Fibroblast of lung (primary cell): Measurements from ENCODE around the gene FARSA. TPM values are rescaled to one million over a fixed set of nuclear protein-coding genes. Genes with fewer than 3 reads are reported as not detected.

Source experiments
- DNase-seq, 2 donors: peaks; one replicate each; pipeline versions ENCODE4 v3.0.0 to v3.0.0-alpha.2; 2010; ENCODE audit warnings: low read depth in 2 of 2
- H2AFZ ChIP-seq: 2 replicates; pipeline ENCODE4 v1.5.1; 2012; ENCODE audit warnings: low read length, control low read depth, inconsistent platforms
- H3K27ac ChIP-seq: 2 replicates; pipeline ENCODE4 v1.5.1; 2011; ENCODE audit warnings: low read length, control low read depth; ENCODE audit not compliant: insufficient read depth
- H3K27me3 ChIP-seq: 2 replicates; pipeline ENCODE4 v1.5.1; 2011; ENCODE audit warnings: mild to moderate bottlenecking, low read length; ENCODE audit not compliant: control insufficient read depth, insufficient read depth
- H3K36me3 ChIP-seq: 2 replicates; pipeline ENCODE4 v1.5.1; 2011; ENCODE audit warnings: low read length; ENCODE audit not compliant: control insufficient read depth, insufficient read depth
- H3K4me1 ChIP-seq: 2 replicates; pipeline ENCODE4 v1.5.1; 2011; ENCODE audit warnings: low read length; ENCODE audit not compliant: control insufficient read depth, insufficient read depth; ENCODE audit errors: extremely low read depth
- H3K4me2 ChIP-seq: 2 replicates; pipeline ENCODE4 v1.5.1; 2011; ENCODE audit warnings: low read length, control low read depth; ENCODE audit not compliant: insufficient read depth; ENCODE audit errors: extremely low read depth
- H3K4me3 ChIP-seq, 4 experiments: fragments of 200-600 bp in 1 of 4; sonication (generic) in 1 of 4; replicated peaks in 1 of 4; 2 replicates each; pipeline ENCODE4 v1.5.1; 2011 to 2016; ENCODE audit warnings: low read length in 4 of 4, low read depth in 3 of 4, mild to moderate bottlenecking in 3 of 4, control low read depth in 2 of 4, inconsistent platforms in 1 of 4, mixed read lengths in 1 of 4; ENCODE audit not compliant: insufficient read depth in 1 of 4; ENCODE audit errors: control extremely low read depth in 1 of 4
- H3K79me2 ChIP-seq: 2 replicates; pipeline ENCODE4 v1.5.1; 2012; ENCODE audit warnings: mild to moderate bottlenecking, low read length, inconsistent platforms; ENCODE audit not compliant: control insufficient read depth, insufficient read depth
- H3K9ac ChIP-seq: 2 replicates; pipeline ENCODE4 v1.5.1; 2011; ENCODE audit warnings: mild to moderate bottlenecking, low read length, control low read depth; ENCODE audit not compliant: insufficient read depth
- H3K9me3 ChIP-seq: 2 replicates; pipeline ENCODE4 v1.5.1; 2012; ENCODE audit warnings: low read depth, low read length; ENCODE audit not compliant: control insufficient read depth, insufficient read depth
- H4K20me1 ChIP-seq: 2 replicates; pipeline ENCODE4 v1.5.1; 2011; ENCODE audit warnings: low read length; ENCODE audit not compliant: control insufficient read depth, insufficient read depth; ENCODE audit errors: extremely low read depth
- CTCF ChIP-seq, 2 donors: IDR thresholded peaks in 1 of 2; conservative IDR thresholded peaks in 1 of 2; 1 replicate in 1 of 2; 2 replicates in 1 of 2; pipeline ENCODE4 v1.5.1; 2011 to 2012; ENCODE audit warnings: low read length in 2 of 2, control low read depth in 1 of 2, inconsistent platforms in 1 of 2, low read depth in 1 of 2, mild to moderate bottlenecking in 1 of 2
- EZH2 ChIP-seq: IDR thresholded peaks from 2 replicates; pipeline ENCODE4 v1.5.1; 2012; ENCODE audit warnings: low read length, control low read depth, mild to moderate bottlenecking; ENCODE audit errors: missing control alignments
- polyA plus RNA-seq, 2 donors: library from polyadenylated mRNA; depleted of rRNA in 1 of 2; stranded (reverse) in 1 of 2; unstranded in 1 of 2; fragments of >200 nt; gene quantifications; 2 replicates each; pipeline ENCODE4 v1.2.1, GENCODE V29; 2011 to 2012; ENCODE audit warnings: missing spikeins in 1 of 2
- total RNA-seq: library from RNA; depleted of rRNA; stranded (reverse); fragments of >200 nt; gene quantifications from 2 replicates; pipeline ENCODE4 v1.2.1, GENCODE V29; 2014

The FARSA gene
- total and polyA plus RNA-seq, 2 donors (not counting 1 experiment from before 2014, with no cell fraction given): 23.5 to 38.6 TPM

GRCh38 chr19:12888006-12888603 lies 45.4 kb downstream of the FARSA start:
- H3K4me1 ChIP-seq: peaks cover 6% of the 10 kb centered on the region
- H3K36me3 ChIP-seq: no peaks in the 10 kb centered on the region
- H3K4me3 ChIP-seq: no peak overlapping the region
- H3K4me2 ChIP-seq: no peak overlapping the region
- H2AFZ ChIP-seq: no peak overlapping the region
- H3K79me2 ChIP-seq: peaks cover 1% of the 10 kb centered on the region
- no peak for DNase-seq
- H3K27me3 ChIP-seq: peaks cover 20% of the 10 kb centered on the region
- H3K9me3 ChIP-seq: no peaks in the 10 kb centered on the region
- H3K9ac ChIP-seq: no peak overlapping the region
- no peak for TF ChIP-seq EZH2
- no peak for TF ChIP-seq CTCF (conservative IDR thresholded peaks at IDR 0.05 in 1 of 2, IDR thresholded peaks at IDR 0.05 in 1 of 2; ENCODE audit: low read depth in 1 of 2, low read length in 2 of 2)
- no peaks in the 10 kb centered on the region for H4K20me1 ChIP-seq
- H3K27ac ChIP-seq: no peak overlapping the region

- Histone ChIP-seq H3K27ac (no peak within 1 kb of the TSS), H3K9me3 (no peaks in the 10 kb centered on the region), H4K20me1 (no peaks in the 10 kb centered on the region), H3K27me3 (peaks cover 20% of the 10 kb centered on the region), H2AFZ (no peak within 1 kb of the TSS), H3K4me3 (no peak within 1 kb of the TSS), H3K4me1 (peaks cover 6% of the 10 kb centered on the region), H3K9ac (no peak within 1 kb of the TSS), H3K36me3 (no peaks in the 10 kb centered on the region), H3K79me2 (peaks cover 1% of the 10 kb centered on the region), H3K4me2 (no peak within 1 kb of the TSS)
- no peak for DNase-seq
- TF ChIP-seq CTCF (conservative IDR thresholded peaks at IDR 0.05 in 1 of 2, IDR thresholded peaks at IDR 0.05 in 1 of 2; ENCODE audit: low read depth in 1 of 2, low read length in 2 of 2): no peak
- no peak for TF ChIP-seq EZH2
These were observed 46.4 kb downstream of the FARSA start, which contains the start of gene KLF1 for GRCh38 chr19:12886969-12887747. TSS of gene KLF1 (minus strand) at chr19:12887201. CDS start at chr19:12887140, 61 bp downstream.

DNA sequence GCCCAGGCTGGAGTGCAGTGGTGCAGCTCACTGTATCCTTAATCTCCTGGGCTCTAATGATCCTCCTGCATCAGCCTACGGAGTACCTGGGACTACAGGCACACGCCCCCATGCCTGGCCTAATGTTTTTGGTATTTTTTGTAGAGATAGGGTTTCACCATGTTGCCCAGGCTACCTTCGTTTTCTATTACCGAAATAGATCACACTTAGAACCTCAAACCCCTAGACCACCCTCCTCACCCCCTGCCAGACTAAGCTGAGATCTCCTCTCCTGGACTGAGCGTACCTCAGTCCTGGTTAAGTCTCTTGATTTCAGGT lies 46.9 kb downstream of the FARSA start:
- no peak overlapping the region for H3K9ac ChIP-seq
- TF ChIP-seq CTCF (conservative IDR thresholded peaks at IDR 0.05 in 1 of 2, IDR thresholded peaks at IDR 0.05 in 1 of 2; ENCODE audit: low read depth in 1 of 2, low read length in 2 of 2) (no peak), EZH2 (no peak)
- no peaks in the 10 kb centered on the region for H3K9me3 ChIP-seq
- no peaks in the 10 kb centered on the region for H3K79me2 ChIP-seq
- DNase-seq: no peak
- peaks cover 3% of the 10 kb centered on the region for H3K4me1 ChIP-seq
- H3K4me2 ChIP-seq: no peak overlapping the region
- no peak overlapping the region for H3K27ac ChIP-seq
- H3K27me3 ChIP-seq: peaks cover 20% of the 10 kb centered on the region
- H3K36me3 ChIP-seq: no peaks in the 10 kb centered on the region
- no peak overlapping the region for H2AFZ ChIP-seq
- no peaks in the 10 kb centered on the region for H4K20me1 ChIP-seq
- no peak overlapping the region for H3K4me3 ChIP-seq
